Omental fat pad (tissue), 4 donors: ENCODE results near the gene CADM1. TPM values are rescaled to one million over a fixed set of nuclear protein-coding genes. Genes with fewer than 3 reads are reported as not detected.

Experiments used
- ATAC-seq: fragments of 150-250 bp; one replicate; pipeline ENCODE4 v1.9.1; 2016; ENCODE audit warnings: mild to moderate bottlenecking, moderate library complexity; ENCODE audit not compliant: low FRiP score
- DNase-seq: peaks from one replicate; pipeline ENCODE4 v3.0.0-alpha.2; 2019; ENCODE audit warnings: low spot score
- total RNA-seq, 4 donors: library from RNA; depleted of rRNA; stranded (reverse); fragments of >200 nt; gene quantifications; one replicate each; pipeline ENCODE4 v1.1.0, GENCODE V29; 2016
- TF ChIP-seq, protein P1 (sequence below), 3 donors: fragments of 450-650 bp; IDR thresholded peaks; one replicate each; pipeline ENCODE4 v1.5.1; 2016 to 2017; ENCODE audit warnings: antibody characterized with exemption in 3 of 3, mild to moderate bottlenecking in 3 of 3, moderate library complexity in 2 of 3

Gene CADM1
- total RNA-seq, 4 donors from 2014 or later: 5.8 to 27.9 (median 14.9) TPM

DNA sequence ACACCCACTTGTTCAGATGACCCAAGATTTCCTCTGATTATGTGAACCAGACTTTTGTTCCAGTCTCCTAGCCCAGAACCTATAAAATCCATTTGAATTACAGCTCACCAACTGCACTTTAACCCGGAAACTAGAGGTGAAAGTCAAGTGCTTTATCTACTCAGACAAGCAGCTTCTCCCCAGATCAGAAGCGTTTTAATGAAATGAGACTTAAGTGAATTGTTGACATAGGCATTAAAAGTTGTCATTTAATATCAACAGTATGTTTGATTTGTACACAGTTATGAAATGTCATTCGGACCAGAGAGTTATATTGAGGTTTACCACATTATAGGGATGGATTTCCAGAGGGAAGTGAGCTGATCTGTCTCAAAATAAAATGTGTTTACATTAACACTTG, 52.0 kb downstream of the CADM1 start:
- DNase-seq (no peak), ATAC-seq (no peak)
- TF ChIP-seq, protein P1, sequence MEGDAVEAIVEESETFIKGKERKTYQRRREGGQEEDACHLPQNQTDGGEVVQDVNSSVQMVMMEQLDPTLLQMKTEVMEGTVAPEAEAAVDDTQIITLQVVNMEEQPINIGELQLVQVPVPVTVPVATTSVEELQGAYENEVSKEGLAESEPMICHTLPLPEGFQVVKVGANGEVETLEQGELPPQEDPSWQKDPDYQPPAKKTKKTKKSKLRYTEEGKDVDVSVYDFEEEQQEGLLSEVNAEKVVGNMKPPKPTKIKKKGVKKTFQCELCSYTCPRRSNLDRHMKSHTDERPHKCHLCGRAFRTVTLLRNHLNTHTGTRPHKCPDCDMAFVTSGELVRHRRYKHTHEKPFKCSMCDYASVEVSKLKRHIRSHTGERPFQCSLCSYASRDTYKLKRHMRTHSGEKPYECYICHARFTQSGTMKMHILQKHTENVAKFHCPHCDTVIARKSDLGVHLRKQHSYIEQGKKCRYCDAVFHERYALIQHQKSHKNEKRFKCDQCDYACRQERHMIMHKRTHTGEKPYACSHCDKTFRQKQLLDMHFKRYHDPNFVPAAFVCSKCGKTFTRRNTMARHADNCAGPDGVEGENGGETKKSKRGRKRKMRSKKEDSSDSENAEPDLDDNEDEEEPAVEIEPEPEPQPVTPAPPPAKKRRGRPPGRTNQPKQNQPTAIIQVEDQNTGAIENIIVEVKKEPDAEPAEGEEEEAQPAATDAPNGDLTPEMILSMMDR (IDR thresholded peaks at IDR 0.05): no peak

DNA sequence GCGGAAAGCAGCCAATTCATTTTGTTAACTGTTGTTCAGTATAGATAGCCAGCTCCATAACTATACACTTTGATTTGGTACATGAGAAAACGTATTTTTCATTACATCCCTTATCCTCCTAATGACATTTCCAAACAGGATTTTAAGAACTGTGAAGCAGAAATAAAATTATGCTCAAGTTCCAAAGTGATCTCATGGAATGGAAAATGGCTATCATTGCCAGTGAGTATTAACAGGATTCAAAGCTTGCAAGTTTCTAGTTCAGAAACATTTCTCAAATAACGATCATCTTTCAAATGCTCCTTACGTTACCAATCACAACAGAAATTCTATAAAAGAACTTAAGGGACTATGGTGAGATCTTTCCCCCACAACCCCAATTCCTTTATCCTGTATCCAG, 53.7 kb downstream of the CADM1 start:
- DNase-seq (no peak), ATAC-seq (no peak)
- TF ChIP-seq, protein P1 (IDR thresholded peaks at IDR 0.05): no peak

DNA sequence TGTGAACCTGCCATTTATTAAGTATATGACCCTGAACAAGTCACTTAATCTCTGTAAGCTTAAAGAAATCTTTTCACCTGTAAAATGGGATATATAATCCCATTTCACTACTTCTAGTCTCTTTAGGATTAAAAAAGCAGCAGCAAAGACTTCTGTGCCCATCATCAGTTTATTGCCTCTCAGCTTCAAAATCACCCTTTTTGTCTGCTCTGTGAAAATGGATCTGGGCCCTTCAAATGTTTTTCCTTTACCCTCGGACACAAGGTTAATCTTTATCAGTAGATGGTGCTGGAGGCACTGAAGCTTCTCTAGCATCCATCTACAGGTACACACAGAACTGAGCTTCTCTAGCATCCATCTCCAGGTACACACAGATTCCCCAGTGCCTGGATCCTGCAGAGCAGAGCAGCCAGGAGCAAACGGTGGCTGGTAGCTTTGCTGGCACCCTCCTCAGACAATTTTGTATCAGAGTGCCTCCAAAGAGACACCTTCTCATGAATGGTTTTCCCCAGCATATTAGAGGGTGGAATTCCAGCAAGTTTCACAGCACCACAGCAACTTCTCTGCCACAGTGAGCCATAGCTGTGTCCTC, 56.8 kb downstream of the CADM1 start:
- TF ChIP-seq, protein P1 (IDR thresholded peaks at IDR 0.05): no peak
- ATAC-seq (no peak), DNase-seq (no peak)

DNA sequence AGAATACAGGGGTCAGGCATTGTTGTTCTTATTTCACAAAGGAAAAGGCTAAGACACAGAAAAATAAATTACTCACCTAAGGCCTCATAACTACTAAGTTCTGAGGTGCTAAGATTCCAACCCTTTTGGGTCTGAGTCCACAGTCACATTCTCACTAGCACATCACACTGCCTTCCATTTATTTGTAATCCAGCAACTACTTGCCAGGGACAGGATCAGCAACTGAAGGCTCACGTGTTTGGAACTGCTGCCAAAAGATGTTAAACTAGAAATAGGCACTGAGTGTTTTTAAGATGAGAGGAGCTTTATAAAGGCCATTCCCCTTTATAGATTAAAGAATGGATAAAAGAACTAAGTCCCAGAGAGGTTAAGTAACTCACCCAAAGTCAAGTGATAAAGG, 58.0 kb downstream of the CADM1 start:
- ATAC-seq: no peak
- TF ChIP-seq, protein P1 (IDR thresholded peaks at IDR 0.05): no peak
- no peak for DNase-seq

DNA sequence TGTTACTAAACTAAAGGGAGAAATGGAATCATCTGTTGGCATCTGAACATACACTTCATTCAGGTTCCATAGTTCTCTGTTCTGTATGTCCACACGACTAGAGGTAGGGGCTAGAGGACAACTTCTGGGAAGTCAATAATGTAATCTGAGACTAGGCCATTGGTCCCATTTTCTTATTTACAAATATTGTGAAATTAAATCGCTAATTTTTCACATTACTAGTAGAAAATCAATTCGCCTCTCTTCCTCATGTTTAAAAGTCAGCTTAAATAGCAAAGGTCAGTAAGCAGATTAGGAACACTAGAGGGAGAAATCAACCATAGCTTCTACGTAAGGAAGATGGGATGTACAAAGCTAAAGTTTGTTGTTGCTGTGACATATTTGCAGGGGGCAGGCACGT, 59.7 kb downstream of the CADM1 start:
- ATAC-seq (no peak), DNase-seq (no peak)
- TF ChIP-seq, protein P1 (IDR thresholded peaks at IDR 0.05): no peak

DNA sequence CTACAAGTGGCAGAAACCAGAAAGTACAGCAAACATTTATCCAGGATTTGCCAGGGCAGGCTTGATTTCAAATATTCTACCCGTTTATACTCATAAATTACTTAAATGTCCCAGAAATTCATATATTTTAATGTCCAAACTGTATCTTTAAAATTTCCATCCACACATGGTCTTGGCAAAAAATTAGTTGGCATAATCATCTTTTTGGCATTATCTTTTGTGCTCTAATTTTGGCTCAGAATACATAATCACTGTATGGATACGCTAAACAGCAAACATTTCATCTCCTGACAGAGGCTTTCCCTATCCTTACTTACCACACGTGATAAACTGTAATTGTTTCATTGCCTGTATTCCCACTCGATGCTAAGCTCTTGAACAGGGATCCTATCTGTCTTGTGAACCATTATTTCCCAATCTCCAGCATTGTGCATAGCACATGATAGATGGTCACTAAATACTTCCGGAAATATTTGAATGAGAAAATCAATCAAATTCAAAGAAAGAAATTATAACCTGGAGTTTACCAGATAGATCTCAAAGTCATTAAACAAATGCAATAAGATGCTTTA, 64.2 kb downstream of the CADM1 start:
- DNase-seq (no peak), ATAC-seq (no peak)
- TF ChIP-seq, protein P1 (IDR thresholded peaks at IDR 0.05): no peak

DNA sequence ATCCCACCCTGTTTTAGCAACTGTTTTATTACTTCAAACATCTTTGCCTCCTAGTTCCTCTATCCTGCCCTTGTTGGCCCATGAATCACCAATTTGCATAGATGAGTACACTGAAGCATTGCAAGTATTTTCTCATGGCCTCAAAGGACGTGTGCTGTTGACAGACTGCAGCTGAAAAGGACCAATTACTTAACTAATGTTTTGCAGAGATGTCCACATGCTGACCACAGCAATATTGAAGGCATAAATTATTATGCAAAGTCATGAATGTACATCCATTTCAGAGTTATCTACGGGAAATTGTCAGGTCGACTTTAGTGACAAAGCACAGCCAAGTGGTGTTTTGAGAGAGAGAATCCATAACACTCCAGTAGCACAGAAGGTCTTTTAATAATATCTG, 64.8 kb downstream of the CADM1 start:
- TF ChIP-seq, protein P1 (IDR thresholded peaks at IDR 0.05): no peak
- no peak for DNase-seq
- ATAC-seq: no peak
